Adrenal gland (tissue), 12 donors: ENCODE measurements around the gene BCL11A. TPM values are rescaled to one million over a fixed set of nuclear protein-coding genes. Genes with fewer than 3 reads are reported as not detected.

Experiments used
- DNase-seq, 7 donors: peaks; one replicate each; pipeline ENCODE4 v3.0.0-alpha.2; 2019 to 2020
- H3K27ac ChIP-seq, 5 donors: fragments of 200-600 bp; sonication (generic) in 4 of 5; 1 replicate in 3 of 5; 2 replicates in 2 of 5; pipeline versions ENCODE4 v1.5.1 to v1.8.0; 2016 to 2020; ENCODE audit warnings: mild to moderate bottlenecking in 1 of 5
- H3K27me3 ChIP-seq: fragments of 200-600 bp; 2 replicates; pipeline ENCODE4 v1.8.0; 2021
- H3K36me3 ChIP-seq, 2 donors: fragments of 200-600 bp; replicated peaks in 1 of 2; 1 replicate in 1 of 2; 2 replicates in 1 of 2; pipeline versions ENCODE4 v1.5.1 to v1.8.0; 2018 to 2022
- H3K4me1 ChIP-seq, 2 donors: fragments of 200-600 bp; replicated peaks in 1 of 2; 1 replicate in 1 of 2; 2 replicates in 1 of 2; pipeline versions ENCODE4 v1.5.1 to v1.8.0; 2018 to 2021
- H3K4me3 ChIP-seq, 4 donors: fragments of 200-600 bp; sonication (generic) in 3 of 4; one replicate each; pipeline ENCODE4 v1.5.1; 2016 to 2018
- H3K9me3 ChIP-seq, 3 donors: fragments of 200-600 bp; sonication (generic) in 1 of 3; replicated peaks in 1 of 3; 1 replicate in 2 of 3; 2 replicates in 1 of 3; pipeline versions ENCODE4 v1.5.1 to v1.8.0; 2016 to 2021
- POLR2A ChIP-seq, 2 donors: fragments of 450-650 bp; IDR thresholded peaks; one replicate each; pipeline ENCODE4 v1.6.1; 2017; ENCODE audit warnings: antibody characterized with exemption in 2 of 2, mild to moderate bottlenecking in 2 of 2, moderate library complexity in 1 of 2
- WGBS, 4 donors: extraction: QIAGEN DNeasy Blood & Tissue Kit in 2 of 4; methylation state at CpG; one replicate each; pipeline versions ENCODE4 v1.1.5 to v1.1.7; 2013 to 2017; 5-methylcytosine and 5-hydroxymethylcytosine counted together
- intact Hi-C, 2 donors: fragments of 100-400 bp; cut with DNase I; formaldehyde crosslinking; loops; one replicate each; pipeline versions ENCODE4 v1.14.1 to v1.15.0; 2022 to 2023
- polyA plus RNA-seq, 3 donors: library from polyadenylated mRNA; stranded (reverse); fragments of 200-250 nt in 2 of 3; fragments of 350-450 nt in 1 of 3; fragmentation: Illumina TruSeq in 1 of 3; extraction: RNeasy Lipid Tissue Mini Kit (QIAGEN cat#74804) in 1 of 3; gene quantifications; one replicate each; pipeline ENCODE4 v1.2.3, GENCODE V29; 2013 to 2014
- total RNA-seq, 9 donors: library from RNA; depleted of rRNA in 4 of 9; stranded (reverse); fragments of >200 nt in 4 of 9; fragments of 120-200 nt in 1 of 9; fragmentation: NEBNext Ultra II Directional in 1 of 9; extraction: Animal tissue kit (Norgen Biotek cat#: 25700) in 1 of 9; gene quantifications; one replicate each; pipeline versions ENCODE4 v1.1.0 to v1.2.4, GENCODE V29; 2013 to 2023
- TF ChIP-seq, protein P1 (sequence below), 6 experiments: fragments of 450-650 bp in 4 of 6; fragments of 200-600 bp in 2 of 6; sonication (generic) in 1 of 6; IDR thresholded peaks; 1 replicate in 5 of 6; 2 replicates in 1 of 6; pipeline versions ENCODE4 v1.5.1 to v1.8.0; 2016 to 2021; ENCODE audit warnings: antibody characterized with exemption in 6 of 6, mild to moderate bottlenecking in 2 of 6, moderate library complexity in 1 of 6
- donor health status: healthy with polysubstance abuse.
- donor health status: Bipolar disorder and iron deficiency.
- donor health status: DM: yes; HTN: yes; CAD: no.
- donor health status: DM: no; HTN: no; CAD: no.
- donor health status: DM: no; HTN: no; CAD: no.
- donor health status: DM: yes; HTN: yes; CAD: no.

The BCL11A gene
- total and polyA plus RNA-seq, 12 donors: 2.9 to 16.7 (median 5.3) TPM

DNA sequence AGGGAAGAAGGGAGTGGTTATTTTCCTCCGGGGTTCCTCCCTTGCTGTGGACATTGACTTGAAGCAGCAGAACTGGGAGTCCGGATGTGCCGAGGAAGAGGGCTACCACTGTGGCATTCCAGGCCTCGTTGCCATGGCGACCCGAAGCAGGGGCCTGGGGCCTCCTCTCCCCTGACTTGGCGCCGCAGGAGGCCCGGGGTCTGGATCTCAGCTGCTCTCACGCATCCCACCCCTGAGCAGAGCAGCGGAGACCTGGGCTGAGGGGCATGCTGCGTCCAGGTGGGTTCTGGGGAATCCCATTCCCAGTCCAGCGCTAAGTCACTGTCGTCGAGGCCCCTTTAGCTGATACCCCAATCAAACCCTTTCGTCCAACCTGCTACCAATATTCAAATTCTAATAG lies 100.2 kb downstream of the BCL11A start:
- Histone ChIP-seq H3K27me3 (no peaks in the 10 kb centered on the region), H3K4me1 (no peaks in the 10 kb centered on the region), H3K36me3 (no peaks in the 10 kb centered on the region), H3K27ac (no peak overlapping the region), H3K4me3 (no peak overlapping the region), H3K9me3 (no peaks in the 10 kb centered on the region)
- DNase-seq: no peak
- TF ChIP-seq POLR2A (IDR thresholded peaks at IDR 0.05): no peak
- TF ChIP-seq, protein P1, sequence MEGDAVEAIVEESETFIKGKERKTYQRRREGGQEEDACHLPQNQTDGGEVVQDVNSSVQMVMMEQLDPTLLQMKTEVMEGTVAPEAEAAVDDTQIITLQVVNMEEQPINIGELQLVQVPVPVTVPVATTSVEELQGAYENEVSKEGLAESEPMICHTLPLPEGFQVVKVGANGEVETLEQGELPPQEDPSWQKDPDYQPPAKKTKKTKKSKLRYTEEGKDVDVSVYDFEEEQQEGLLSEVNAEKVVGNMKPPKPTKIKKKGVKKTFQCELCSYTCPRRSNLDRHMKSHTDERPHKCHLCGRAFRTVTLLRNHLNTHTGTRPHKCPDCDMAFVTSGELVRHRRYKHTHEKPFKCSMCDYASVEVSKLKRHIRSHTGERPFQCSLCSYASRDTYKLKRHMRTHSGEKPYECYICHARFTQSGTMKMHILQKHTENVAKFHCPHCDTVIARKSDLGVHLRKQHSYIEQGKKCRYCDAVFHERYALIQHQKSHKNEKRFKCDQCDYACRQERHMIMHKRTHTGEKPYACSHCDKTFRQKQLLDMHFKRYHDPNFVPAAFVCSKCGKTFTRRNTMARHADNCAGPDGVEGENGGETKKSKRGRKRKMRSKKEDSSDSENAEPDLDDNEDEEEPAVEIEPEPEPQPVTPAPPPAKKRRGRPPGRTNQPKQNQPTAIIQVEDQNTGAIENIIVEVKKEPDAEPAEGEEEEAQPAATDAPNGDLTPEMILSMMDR (IDR thresholded peaks at IDR 0.05): no peak
- intact Hi-C loops: no loop called here
- WGBS, 4 donors: 64 to 76% (median 72%) methylated on average over 14 to 16 of the region's 16 CpGs

DNA sequence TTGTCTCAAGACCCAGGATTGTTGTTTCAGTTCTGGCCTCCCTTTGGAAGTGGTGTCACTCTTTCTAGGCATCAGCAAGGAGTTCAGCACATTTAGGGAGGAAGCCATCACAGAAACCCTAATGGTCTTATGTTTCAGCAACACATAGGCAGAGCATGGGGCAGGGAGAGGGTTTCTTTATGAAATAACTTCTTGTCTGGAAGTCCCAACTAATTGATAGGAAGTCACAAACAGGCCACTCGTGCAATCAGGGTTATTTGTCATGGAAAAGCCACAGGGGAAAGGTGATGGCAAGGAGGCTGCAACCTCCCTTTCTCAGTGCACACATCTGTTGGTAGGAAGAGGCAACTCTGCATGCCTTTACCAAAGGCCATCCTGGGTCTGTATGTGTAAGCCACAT lies 103.0 kb downstream of the BCL11A start:
- H3K27ac ChIP-seq: no peak overlapping the region
- intact Hi-C loops: no loop called here
- no peaks in the 10 kb centered on the region for H3K4me1 ChIP-seq
- H3K4me3 ChIP-seq: no peak overlapping the region
- no peak for DNase-seq
- TF ChIP-seq, protein P1 (IDR thresholded peaks at IDR 0.05): no peak
- no peak for TF ChIP-seq POLR2A (IDR thresholded peaks at IDR 0.05)
- no peaks in the 10 kb centered on the region for H3K9me3 ChIP-seq
- 75 to 88% (median 76%) methylated on average over 1 of the region's 1 CpG for WGBS, 4 donors
- H3K27me3 ChIP-seq: no peaks in the 10 kb centered on the region
- no peaks in the 10 kb centered on the region for H3K36me3 ChIP-seq

DNA sequence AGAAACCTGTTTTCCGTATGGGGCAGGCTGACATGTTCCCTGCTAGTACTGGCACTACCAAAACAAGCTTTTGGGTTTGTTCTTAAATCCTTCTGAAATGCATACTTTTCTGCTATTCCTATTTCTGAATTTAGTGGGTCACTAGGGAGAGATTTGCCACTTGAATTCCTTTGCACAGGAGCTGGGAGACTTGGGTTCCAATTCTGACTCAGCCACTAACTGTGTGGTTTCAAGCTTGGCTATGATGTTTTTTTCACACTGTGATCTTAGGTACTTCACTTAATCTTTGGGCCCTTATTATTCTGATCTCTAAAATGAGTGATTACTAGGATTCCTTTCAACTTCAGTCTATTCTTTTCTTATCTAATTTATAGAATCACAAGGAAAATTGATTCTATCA lies 105.5 kb downstream of the BCL11A start:
- H3K9me3 ChIP-seq: no peaks in the 10 kb centered on the region
- H3K4me3 ChIP-seq: no peak overlapping the region
- H3K27ac ChIP-seq: no peak overlapping the region
- WGBS, 4 donors: 90 to 93% (median 93%) methylated on average over 1 of the region's 1 CpG
- H3K27me3 ChIP-seq: no peaks in the 10 kb centered on the region
- TF ChIP-seq, protein P1 (IDR thresholded peaks at IDR 0.05): no peak
- no peak for TF ChIP-seq POLR2A (IDR thresholded peaks at IDR 0.05)
- H3K4me1 ChIP-seq: no peaks in the 10 kb centered on the region
- H3K36me3 ChIP-seq: no peaks in the 10 kb centered on the region
- DNase-seq: no peak
- intact Hi-C loops: no loop called here

DNA sequence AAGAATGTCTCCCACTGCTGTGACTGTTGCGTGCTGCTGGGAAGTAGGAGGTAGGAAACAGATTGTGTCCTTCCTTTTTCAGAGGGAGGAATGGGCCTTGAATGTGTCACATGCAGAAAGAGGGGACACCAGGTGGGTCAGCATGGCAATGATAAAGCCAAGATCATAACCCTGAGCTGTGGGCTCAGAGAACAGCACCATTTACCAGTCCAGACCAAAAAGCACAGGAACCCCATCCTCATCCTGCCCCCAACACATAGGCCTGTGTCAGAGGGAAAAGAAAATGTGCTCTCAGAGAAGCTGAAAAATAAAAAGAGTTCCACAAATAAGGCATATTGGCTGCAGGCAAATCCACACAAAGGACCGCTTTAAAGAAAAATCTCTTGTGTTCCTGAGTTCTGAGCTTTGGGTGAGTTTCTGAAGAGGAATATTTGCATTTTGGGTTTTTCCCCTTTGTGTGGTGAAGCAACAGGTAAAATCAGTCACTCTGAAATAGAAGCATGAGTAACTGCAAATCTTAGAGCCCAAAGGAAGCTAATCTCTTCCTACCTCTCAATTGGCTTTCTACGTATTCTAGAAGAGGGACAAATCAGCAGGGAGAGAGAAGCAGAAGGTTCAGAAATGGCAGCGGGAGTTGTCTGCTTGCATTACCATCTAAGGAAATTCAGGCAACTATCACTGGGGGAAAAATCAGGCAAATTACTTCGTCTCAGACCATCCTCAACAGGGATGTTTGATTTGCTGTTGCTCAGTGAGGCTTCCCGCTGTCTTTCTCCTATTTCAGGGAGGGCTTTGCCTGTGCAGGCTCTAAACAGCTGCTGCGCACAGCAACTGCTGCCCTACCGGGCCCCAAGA lies 106.8 kb downstream of the BCL11A start:
- H3K36me3 ChIP-seq: no peaks in the 10 kb centered on the region
- H3K27me3 ChIP-seq: no peaks in the 10 kb centered on the region
- no peak for DNase-seq
- H3K27ac ChIP-seq: no peak overlapping the region
- WGBS, 4 donors: 92 to 94% (median 93%) methylated on average over 8 of the region's 8 CpGs
- no peak overlapping the region for H3K4me3 ChIP-seq
- intact Hi-C loops: no loop called here
- no peak for TF ChIP-seq POLR2A (IDR thresholded peaks at IDR 0.05)
- TF ChIP-seq, protein P1 (IDR thresholded peaks at IDR 0.05): no peak
- no peaks in the 10 kb centered on the region for H3K9me3 ChIP-seq
- H3K4me1 ChIP-seq: no peaks in the 10 kb centered on the region
